Activated naive CD4-positive, alpha-beta T cell treated with anti-CD3 and anti-CD28 coated beads, Interleukin-2, amount 10 ng/mL, durations not matched to agents 5 hours and 36 hours (primary cell): Measurements from ENCODE around the gene SEMG2. TPM values are rescaled to one million over a fixed set of nuclear protein-coding genes. Genes with fewer than 3 reads are reported as not detected.

Experiments
- total RNA-seq, 2 experiments: library from RNA; stranded (reverse); gene quantifications; one replicate each; pipeline ENCODE4 v1.2.3, GENCODE V29; 2021

Gene SEMG2, protein sequence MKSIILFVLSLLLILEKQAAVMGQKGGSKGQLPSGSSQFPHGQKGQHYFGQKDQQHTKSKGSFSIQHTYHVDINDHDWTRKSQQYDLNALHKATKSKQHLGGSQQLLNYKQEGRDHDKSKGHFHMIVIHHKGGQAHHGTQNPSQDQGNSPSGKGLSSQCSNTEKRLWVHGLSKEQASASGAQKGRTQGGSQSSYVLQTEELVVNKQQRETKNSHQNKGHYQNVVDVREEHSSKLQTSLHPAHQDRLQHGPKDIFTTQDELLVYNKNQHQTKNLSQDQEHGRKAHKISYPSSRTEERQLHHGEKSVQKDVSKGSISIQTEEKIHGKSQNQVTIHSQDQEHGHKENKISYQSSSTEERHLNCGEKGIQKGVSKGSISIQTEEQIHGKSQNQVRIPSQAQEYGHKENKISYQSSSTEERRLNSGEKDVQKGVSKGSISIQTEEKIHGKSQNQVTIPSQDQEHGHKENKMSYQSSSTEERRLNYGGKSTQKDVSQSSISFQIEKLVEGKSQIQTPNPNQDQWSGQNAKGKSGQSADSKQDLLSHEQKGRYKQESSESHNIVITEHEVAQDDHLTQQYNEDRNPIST
- not detected for total RNA-seq

DNA sequence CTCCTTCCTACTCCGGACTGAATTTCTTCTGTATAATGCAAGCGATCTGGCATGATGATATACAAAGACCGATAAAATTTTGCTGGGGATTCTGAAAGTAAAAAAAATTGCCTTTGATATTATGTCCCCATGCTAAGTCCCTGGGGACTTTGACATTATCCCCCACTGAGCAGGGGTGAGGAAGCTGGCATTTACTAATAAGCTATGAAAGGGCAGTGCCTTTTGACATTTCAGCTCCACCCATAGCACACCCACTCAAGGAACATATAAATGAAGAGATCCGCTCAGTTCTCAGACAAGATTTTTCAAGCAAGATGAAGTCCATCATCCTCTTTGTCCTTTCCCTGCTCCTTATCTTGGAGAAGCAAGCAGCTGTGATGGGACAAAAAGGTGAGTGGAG is at the start of gene SEMG2:
SEMG2 (plus strand) TSS at position 298 of the 400 bp plus-strand sequence; CDS start at position 315, 17 bp downstream.

DNA sequence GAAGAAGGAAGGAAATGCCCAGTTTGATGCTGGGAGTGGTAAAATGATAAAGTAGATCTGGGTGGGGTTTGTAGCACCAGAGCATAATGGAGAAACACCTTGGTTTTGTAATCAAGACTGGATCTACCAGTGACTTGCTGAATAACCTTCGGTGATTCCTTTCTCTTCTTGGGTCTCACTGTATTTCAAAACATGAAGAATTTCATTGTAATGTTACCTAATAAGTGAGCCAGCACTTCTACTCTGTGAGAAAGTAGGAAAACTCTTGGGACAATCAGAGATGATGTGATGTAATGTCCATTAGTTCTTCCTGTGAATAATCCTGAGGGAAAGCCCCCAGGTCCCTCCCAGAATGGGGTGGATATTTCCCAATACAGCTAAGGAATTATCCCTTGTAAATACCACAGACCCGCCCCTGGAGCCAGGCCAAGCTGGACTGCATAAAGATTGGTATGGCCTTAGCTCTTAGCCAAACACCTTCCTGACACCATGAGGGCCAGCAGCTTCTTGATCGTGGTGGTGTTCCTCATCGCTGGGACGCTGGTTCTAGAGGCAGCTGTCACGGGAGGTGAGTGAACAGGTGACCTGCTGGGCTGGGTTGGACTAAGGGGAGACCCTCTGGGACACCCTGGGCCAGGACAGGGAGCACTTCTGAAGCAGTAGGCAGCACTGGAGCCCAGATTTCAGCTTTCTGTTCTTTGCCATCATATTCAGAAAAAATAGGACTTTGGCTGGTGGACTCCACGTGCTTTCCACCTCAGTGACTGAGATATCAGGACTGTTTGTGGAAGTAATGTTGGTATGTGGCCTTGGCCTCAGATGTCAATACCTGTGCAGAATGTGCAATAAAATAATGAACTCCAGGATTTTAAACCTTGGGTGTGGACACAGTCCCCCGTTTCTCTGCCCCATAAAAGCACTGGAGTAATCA is 46.5 kb upstream of the SEMG2 start, which contains the start of gene PI3:
PI3 (plus strand) TSS at position 469 of the 931 bp plus-strand sequence; CDS start at position 490, 21 bp downstream.

DNA sequence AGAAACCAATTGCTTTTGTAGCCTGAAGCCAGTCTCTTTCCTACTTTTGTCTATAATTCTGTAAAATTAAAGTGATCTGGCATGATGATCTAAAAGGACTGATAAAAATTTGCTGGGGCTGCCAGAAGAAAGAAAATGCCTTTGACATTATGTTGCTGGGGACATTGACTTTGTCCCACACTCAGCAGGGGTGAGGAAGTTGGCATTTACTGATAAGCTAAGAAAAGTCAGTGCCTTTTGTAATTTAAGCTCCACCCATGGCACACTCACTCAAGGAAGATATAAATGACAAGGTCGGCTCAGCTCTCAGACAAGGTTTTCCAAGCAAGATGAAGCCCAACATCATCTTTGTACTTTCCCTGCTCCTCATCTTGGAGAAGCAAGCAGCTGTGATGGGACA is 14.4 kb upstream of the SEMG2 start, which contains the start of gene SEMG1:
SEMG1 (plus strand) TSS at position 309 of the 400 bp plus-strand sequence; CDS start at position 330, 21 bp downstream.

DNA sequence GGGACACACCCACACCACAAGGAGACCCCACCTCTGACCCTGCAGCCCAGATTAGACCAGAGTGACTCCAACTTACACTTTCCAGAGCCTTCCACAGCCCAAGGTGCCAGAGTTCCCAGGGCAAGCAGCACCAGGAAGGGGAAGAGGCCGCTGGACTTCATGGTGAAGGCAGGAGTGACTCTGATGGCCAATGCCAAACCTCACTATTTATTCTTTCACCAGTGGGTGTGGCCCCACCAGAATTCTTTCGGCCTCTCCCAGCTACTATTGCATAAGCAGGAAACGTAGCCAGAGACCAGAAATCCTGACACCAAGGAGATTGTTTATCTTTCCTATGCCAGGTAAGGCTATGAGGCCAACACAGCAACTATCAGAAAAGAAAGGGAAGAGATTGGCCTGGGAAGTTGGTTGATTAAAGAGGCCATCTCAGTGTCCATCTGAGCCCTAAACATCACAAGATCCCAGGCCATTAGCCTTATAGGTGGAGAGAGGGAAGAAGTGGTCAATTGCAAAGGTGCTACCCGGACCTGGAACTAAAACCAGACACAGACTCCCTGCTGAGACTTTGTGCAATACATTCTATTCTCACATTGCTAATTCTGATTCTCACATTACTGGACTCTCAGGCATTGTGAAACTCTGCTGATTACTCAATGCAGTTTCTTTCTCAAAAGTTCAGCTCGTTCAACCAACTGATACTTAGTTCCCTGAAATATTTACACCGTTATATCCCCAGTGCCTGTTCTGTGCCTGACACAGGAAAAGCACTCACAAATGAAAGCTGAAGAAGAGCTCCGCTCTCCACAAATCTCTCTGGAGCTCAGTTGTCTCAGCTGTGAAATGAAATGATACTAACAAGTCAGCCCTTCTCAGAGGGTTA is 33.5 kb downstream of the SEMG2 start, which contains the start of gene SLPI:
SLPI (minus strand) TSS at position 182 of the 880 bp plus-strand sequence; CDS start at position 161, 21 bp downstream.

Other genes with a start within 250 kb of the SEMG2 start
- under 1 TPM; 0.12 to 0.13 TPM for gene KCNS1, start 120.2 kb upstream of the SEMG2 start, total RNA-seq
- not detected for gene WFDC5, start 106.2 kb upstream of the SEMG2 start, total RNA-seq
- not detected for gene WFDC12, start 96.9 kb upstream of the SEMG2 start, total RNA-seq
- not detected for gene PI3, start 46.5 kb upstream of the SEMG2 start, total RNA-seq
- gene SEMG1, start 14.3 kb upstream of the SEMG2 start, total RNA-seq = not detected
- not detected for gene SLPI, start 33.2 kb downstream of the SEMG2 start, total RNA-seq
- not detected for gene RBPJL, start 85.5 kb downstream of the SEMG2 start, total RNA-seq
- not detected for gene MATN4, start 86.9 kb downstream of the SEMG2 start, total RNA-seq
- 1 to 10 TPM; 5.6 to 6.0 TPM for gene SDC4, start 127.1 kb downstream of the SEMG2 start, total RNA-seq
- gene SYS1, start 141.8 kb downstream of the SEMG2 start, total RNA-seq = 10 to 100 TPM; 24.8 to 25.4 TPM
- gene TP53TG5, start 157.0 kb downstream of the SEMG2 start, total RNA-seq = under 1 TPM in 1 of 2 experiments, not detected in 1; 0.08 TPM
- 10 to 100 TPM; 14.6 to 15.3 TPM for gene DBNDD2, start 186.9 kb downstream of the SEMG2 start, total RNA-seq
- 10 to 100 TPM; 46.3 to 50.7 TPM for gene PIGT, start 194.8 kb downstream of the SEMG2 start, total RNA-seq
- not detected for gene WFDC2, start 248.4 kb downstream of the SEMG2 start, total RNA-seq